Natural killer cell (primary cell): Measurements from ENCODE around the gene STPG1. TPM values are rescaled to one million over a fixed set of nuclear protein-coding genes. Genes with fewer than 3 reads are reported as not detected.
"Not testable (repeated sequence)": the region's sequence is repeated elsewhere in the genome, so short reads cannot be mapped to it uniquely, and the experiment has no call there.

Source experiments
- ATAC-seq, 3 donors: fragments of 150-1000 bp in 2 of 3; fragments of 200-7000 bp in 1 of 3; cut with Tn5 transposase; 1 replicate in 1 of 3; 2 replicates in 2 of 3; pipeline ENCODE4 v1.10.0; 2021; ENCODE audit warnings: mild to moderate bottlenecking in 2 of 3, moderate library complexity in 2 of 3
- DNase-seq, 2 donors: peaks; one replicate each; pipeline versions ENCODE4 v3.0.0 to v3.0.0-alpha.2; 2013 to 2021; ENCODE audit warnings: mixed read lengths in 1 of 2
- H3K27ac ChIP-seq: one replicate; pipeline ENCODE4 v1.5.1; 2013; ENCODE audit warnings: mild to moderate bottlenecking, low read length
- H3K27me3 ChIP-seq: one replicate; pipeline ENCODE4 v1.6.1; 2013; ENCODE audit warnings: low read length; ENCODE audit not compliant: control insufficient read depth, insufficient read depth
- H3K36me3 ChIP-seq: one replicate; pipeline ENCODE4 v1.6.1; 2013; ENCODE audit warnings: low read length; ENCODE audit not compliant: control insufficient read depth, insufficient read depth
- H3K4me1 ChIP-seq: one replicate; pipeline ENCODE4 v1.6.1; 2013; ENCODE audit warnings: low read length; ENCODE audit not compliant: control insufficient read depth, insufficient read depth
- H3K4me3 ChIP-seq: one replicate; pipeline ENCODE4 v1.5.1; 2013; ENCODE audit warnings: low read length
- H3K9me3 ChIP-seq: one replicate; pipeline ENCODE4 v1.6.1; 2013; ENCODE audit warnings: low read length; ENCODE audit not compliant: control insufficient read depth, insufficient read depth
- H3K27ac Mint-ChIP-seq, 2 donors: one replicate each; pipeline ENCODE4 v1.8.0; 2022; ENCODE audit warnings: mild to moderate bottlenecking in 2 of 2, mixed read lengths in 2 of 2, moderate library complexity in 1 of 2
- H3K27me3 Mint-ChIP-seq, 2 donors: one replicate each; pipeline ENCODE4 v1.8.0; 2022; ENCODE audit warnings: low read depth in 2 of 2, mixed read lengths in 2 of 2
- H3K36me3 Mint-ChIP-seq: one replicate; pipeline ENCODE4 v1.8.0; 2022; ENCODE audit warnings: mixed read lengths
- H3K4me1 Mint-ChIP-seq, 2 donors: one replicate each; pipeline ENCODE4 v1.8.0; 2022; ENCODE audit warnings: mixed read lengths in 2 of 2
- H3K4me3 Mint-ChIP-seq: one replicate; pipeline ENCODE4 v1.8.0; 2022; ENCODE audit warnings: mild to moderate bottlenecking, moderate library complexity, mixed read lengths
- H3K9me3 Mint-ChIP-seq, 2 donors: one replicate each; pipeline ENCODE4 v1.8.0; 2022; ENCODE audit warnings: mixed read lengths in 2 of 2
- CTCF ChIP-seq: fragments of 200-600 bp; IDR thresholded peaks from one replicate; pipeline ENCODE4 v1.8.0; 2022; ENCODE audit warnings: antibody characterized with exemption
- WGBS: methylation state at CpG from one replicate; pipeline ENCODE4 v1.1.7; 2013; ENCODE audit warnings: missing lambda C conversion rate; ENCODE audit not compliant: insufficient coverage; 5-methylcytosine and 5-hydroxymethylcytosine counted together
- intact Hi-C: fragments of 100-400 bp; cut with micrococcal nuclease; formaldehyde crosslinking; loops from one replicate; pipeline ENCODE4 v1.14.2; 2022
- total RNA-seq, 4 donors: library from RNA; stranded (reverse); fragments of 120-200 nt in 1 of 4; gene quantifications; one replicate each; pipeline versions ENCODE4 v1.2.3 to v1.2.4, GENCODE V29; 2013 to 2022

The STPG1 gene, protein sequence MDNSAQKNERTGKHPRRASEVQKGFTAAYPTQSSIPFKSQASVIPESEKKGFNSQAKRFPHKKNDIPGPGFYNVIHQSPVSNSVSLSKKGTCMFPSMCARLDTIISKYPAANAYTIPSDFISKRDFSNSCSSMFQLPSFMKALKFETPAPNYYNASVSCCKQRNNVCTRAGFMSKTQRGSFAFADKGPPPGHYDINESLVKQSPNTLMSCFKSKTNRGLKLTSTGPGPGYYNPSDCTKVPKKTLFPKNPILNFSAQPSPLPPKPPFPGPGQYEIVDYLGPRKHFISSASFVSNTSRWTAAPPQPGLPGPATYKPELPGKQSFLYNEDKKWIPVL
- total RNA-seq, result 1 to 10 TPM in 2 of 3 donors, under 1 TPM in 1; 0.87 to 1.7 (median 1.1) TPM
- total RNA-seq (2013), result 2.9 TPM

DNA sequence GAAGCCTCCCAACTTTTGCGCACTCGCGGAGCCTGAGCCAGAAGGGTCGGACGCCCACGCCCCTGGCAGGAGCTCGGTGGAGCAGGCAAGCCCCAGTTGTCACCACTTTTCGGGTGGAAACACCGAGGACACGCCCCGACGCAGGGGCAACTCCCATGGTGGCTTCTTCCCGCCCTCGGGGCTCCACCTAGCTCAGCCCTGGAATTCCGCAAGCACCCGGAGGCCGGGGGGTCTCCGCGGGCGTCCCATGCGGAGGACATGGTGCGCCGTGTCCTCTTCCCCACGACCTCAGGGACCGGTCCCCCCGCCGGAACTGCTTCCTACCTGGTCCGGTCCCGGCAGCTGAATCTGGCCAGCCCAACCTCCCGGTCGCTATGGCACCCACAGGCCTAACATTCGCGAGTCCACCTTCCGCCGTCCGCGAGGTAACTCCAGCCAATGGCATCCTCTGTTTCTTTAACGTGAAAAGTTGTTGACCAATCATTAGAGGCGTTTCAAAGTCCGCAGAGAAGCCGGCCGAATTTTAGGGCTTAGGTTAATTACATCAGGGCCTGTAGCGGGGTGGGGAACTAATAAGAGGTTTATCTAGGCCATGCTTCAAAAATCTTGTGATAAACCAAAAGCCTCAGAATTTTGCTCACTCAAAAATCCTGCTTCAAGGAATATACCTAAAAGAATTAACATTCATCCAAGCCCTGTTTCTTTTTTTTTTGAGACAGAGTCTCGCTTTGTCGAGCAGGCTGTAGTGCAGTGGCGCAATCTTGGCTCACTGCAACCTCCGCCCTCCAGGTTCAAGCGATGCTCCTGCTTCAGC lies at the start of gene STPG1:
STPG1 (minus strand) TSS at position 433 of the 814 bp plus-strand sequence. CDS start 12,394 bp downstream, outside the sequence.
- intact Hi-C loops, result no loop called here
- Histone ChIP-seq H3K27ac (peak within 1 kb of the TSS; percentile 49), H3K4me1 (peaks cover 32% of the 10 kb centered on the region), H3K27me3 (no peaks in the 10 kb centered on the region), H3K9me3 (no peaks in the 10 kb centered on the region), H3K36me3 (no peaks in the 10 kb centered on the region), H3K4me3 (peak within 1 kb of the TSS; percentile 84)
- Mint-ChIP-seq H3K4me1 (peaks cover 43 to 46% of the 10 kb centered on the region in 2 donors), H3K36me3 (no peaks in the 10 kb centered on the region), H3K27me3 (peaks cover 0 to 9% of the 10 kb centered on the region in 2 donors), H3K9me3 (no peaks in the 10 kb centered on the region), H3K4me3 (peak within 1 kb of the TSS; percentile 88), H3K27ac (peak within 1 kb of the TSS in 1 of 2 donors; percentile 87)
- WGBS, result 9% methylated on average over 48 of the region's 48 CpGs
- ATAC-seq (peak; percentile 15 to 52 (median 41)), DNase-seq (peak; percentile 61 to 89)
- no peak for TF ChIP-seq CTCF

DNA sequence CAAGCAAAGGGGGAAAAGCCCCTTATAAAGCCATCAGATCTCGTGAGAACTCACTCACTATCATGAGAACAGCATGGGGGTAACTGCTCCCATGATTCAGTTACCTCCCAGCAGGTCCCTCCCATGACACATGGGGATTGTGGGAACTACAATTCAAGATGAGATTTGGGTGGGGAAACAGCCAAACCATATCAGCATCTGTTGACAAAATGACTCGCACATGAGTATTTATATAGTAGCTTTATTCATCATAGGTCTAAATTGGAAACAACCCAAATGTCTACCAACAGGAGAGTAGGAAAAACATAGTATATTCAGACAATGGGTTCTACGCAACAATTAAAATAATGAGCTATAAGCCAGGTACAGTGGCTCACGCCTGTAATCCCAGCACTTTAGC lies 48.5 kb upstream of the STPG1 start:
- H3K4me3 Mint-ChIP-seq, ATAC-seq, H3K9me3 ChIP-seq, intact Hi-C loops, H3K9me3 Mint-ChIP-seq, H3K4me1 ChIP-seq, H3K27ac ChIP-seq, H3K4me1 Mint-ChIP-seq, DNase-seq, H3K27me3 Mint-ChIP-seq, H3K27ac Mint-ChIP-seq, H3K4me3 ChIP-seq, H3K27me3 ChIP-seq: not testable (repeated sequence)
- H3K36me3 Mint-ChIP-seq, result peaks cover 42% of the 10 kb centered on the region
- WGBS, result 93% methylated on average over 3 of the region's 4 CpGs
- H3K36me3 ChIP-seq, result peaks cover 60% of the 10 kb centered on the region

DNA sequence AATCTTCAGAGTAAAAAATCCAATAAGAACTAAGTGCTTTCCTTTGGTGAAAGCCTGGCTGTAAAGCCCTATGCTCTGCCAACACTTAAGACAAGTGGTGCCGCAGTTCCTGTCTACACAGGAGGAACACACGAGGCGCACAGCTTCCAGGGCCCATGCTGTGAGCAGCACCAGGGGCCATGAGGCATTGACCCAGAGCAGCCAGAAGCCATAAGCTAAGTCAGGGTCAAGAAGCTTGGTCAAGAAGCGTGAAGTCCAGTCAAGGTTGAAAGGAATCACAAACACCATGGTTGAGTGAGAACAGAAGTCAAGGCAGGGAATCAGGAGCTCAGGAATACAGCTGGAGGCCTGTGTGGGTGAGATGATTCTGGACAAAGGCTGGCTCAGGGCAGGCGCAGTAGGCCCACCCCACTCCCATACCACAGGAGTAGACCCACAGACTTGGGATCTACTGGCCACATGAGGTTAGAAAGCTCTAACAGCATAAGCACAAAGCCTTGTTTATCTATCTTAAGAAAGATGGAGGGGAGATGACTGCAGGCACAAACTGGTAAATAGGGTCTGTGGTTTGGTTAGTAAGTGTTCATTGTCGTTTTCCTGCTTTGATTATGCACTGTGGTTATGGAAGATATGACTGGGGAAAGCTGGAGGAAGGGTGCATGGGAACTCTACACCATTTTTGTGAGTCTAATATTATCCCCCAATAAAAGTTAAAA lies 46.1 kb upstream of the STPG1 start:
- Mint-ChIP-seq H3K27ac (no peak overlapping the region), H3K4me1 (no peaks in the 10 kb centered on the region), H3K9me3 (no peaks in the 10 kb centered on the region), H3K27me3 (no peaks in the 10 kb centered on the region), H3K36me3 (peaks cover 33% of the 10 kb centered on the region), H3K4me3 (no peak overlapping the region)
- Histone ChIP-seq H3K36me3 (peaks cover 62% of the 10 kb centered on the region), H3K27ac (no peak overlapping the region), H3K27me3 (no peaks in the 10 kb centered on the region), H3K9me3 (no peaks in the 10 kb centered on the region), H3K4me1 (no peaks in the 10 kb centered on the region), H3K4me3 (no peak overlapping the region)
- intact Hi-C loops, result no loop called here
- TF ChIP-seq CTCF, result no peak
- ATAC-seq (no peak), DNase-seq (no peak)
- WGBS, result 90% methylated on average over 5 of the region's 6 CpGs

DNA sequence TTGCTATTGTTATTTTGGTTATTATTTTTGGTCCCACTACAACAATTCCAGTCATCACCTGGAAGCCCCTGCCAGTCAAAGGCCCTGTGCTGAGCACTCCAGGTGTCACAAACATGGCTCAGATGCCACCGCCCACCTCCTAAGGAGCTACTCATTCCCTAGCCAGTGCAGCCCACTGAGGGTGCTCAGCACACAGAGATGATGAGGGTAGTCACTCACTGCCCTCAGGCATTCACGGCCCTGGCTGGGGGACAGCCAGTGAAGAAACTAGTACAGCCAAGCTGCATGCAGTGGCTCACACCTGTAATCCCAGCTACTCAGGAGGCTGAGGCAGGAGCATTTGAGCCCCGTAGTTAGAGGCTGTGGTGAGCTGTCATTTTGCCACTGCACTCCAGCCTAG lies 44.3 kb upstream of the STPG1 start:
- Histone ChIP-seq H3K27me3 (no peaks in the 10 kb centered on the region), H3K27ac (no peak overlapping the region), H3K4me1 (no peaks in the 10 kb centered on the region), H3K36me3 (peaks cover 63% of the 10 kb centered on the region), H3K4me3 (no peak overlapping the region), H3K9me3 (no peaks in the 10 kb centered on the region)
- DNase-seq, result no peak
- Mint-ChIP-seq H3K27me3 (no peaks in the 10 kb centered on the region), H3K9me3 (no peaks in the 10 kb centered on the region), H3K4me3 (no peak overlapping the region), H3K27ac (no peak overlapping the region), H3K36me3 (peaks cover 30% of the 10 kb centered on the region), H3K4me1 (no peaks in the 10 kb centered on the region)
- 98% methylated on average over 3 of the region's 3 CpGs for WGBS
- TF ChIP-seq CTCF, result no peak
- ATAC-seq, result no peak
- intact Hi-C loops, result no loop called here
